GM12878 (cell line): ENCODE data around the gene RETREG3. TPM values are rescaled to one million over a fixed set of nuclear protein-coding genes. Genes with fewer than 3 reads are reported as not detected.

Experiments used
- BHLHE40 ChIP-seq, 2 experiments: fragments of 450-650 bp in 1 of 2; IDR thresholded peaks; 2 replicates each; pipeline ENCODE4 v1.6.1; 2011 to 2017; ENCODE audit warnings: low read depth in 2 of 2, borderline replicate concordance in 1 of 2, improper control_type of control experiment in 1 of 2, low read length in 1 of 2, mild to moderate bottlenecking in 1 of 2
- DPF2 ChIP-seq: fragments of 450-650 bp; IDR thresholded peaks from 2 replicates; pipeline ENCODE4 v1.6.1; 2017; ENCODE audit warnings: mild to moderate bottlenecking
- EED ChIP-seq: sonication (generic); IDR thresholded peaks from 2 replicates; pipeline ENCODE4 v1.6.1; 2016; ENCODE audit warnings: antibody characterized with exemption, low read depth
- ESRRA ChIP-seq: IDR thresholded peaks from 2 replicates; pipeline ENCODE4 v1.6.1; 2012; ENCODE audit warnings: mild to moderate bottlenecking, low read length, improper control_type of control experiment
- EZH2 ChIP-seq: IDR thresholded peaks from 2 replicates; pipeline ENCODE4 v1.6.1; 2012; ENCODE audit warnings: low read depth, mild to moderate bottlenecking, control low read depth, inconsistent platforms, low read length, borderline replicate concordance; ENCODE audit not compliant: control insufficient read depth
- FOS ChIP-seq: IDR thresholded peaks from 3 replicates; pipeline ENCODE4 v1.6.1; 2011; ENCODE audit warnings: borderline replicate concordance; ENCODE audit not compliant: insufficient read length; ENCODE audit errors: extremely low read depth
- GABPA ChIP-seq: IDR thresholded peaks from 2 replicates; pipeline ENCODE4 v1.6.1; 2014; ENCODE audit warnings: antibody characterized with exemption, low read depth, mild to moderate bottlenecking, inconsistent platforms
- HDAC6 ChIP-seq: fragments of 200-600 bp; sonication (generic); IDR thresholded peaks from one replicate; pipeline ENCODE4 v1.8.0; 2017; ENCODE audit warnings: antibody characterized with exemption; ENCODE audit not compliant: unreplicated experiment
- IKZF2 ChIP-seq, 2 experiments: fragments of 450-650 bp; IDR thresholded peaks; 2 replicates each; pipeline ENCODE4 v1.6.1; 2017; ENCODE audit warnings: mild to moderate bottlenecking in 2 of 2, moderate library complexity in 2 of 2
- LARP7 ChIP-seq: fragments of 450-650 bp; IDR thresholded peaks from 2 replicates; pipeline ENCODE4 v1.6.1; 2017; ENCODE audit warnings: mild to moderate bottlenecking
- MEF2A ChIP-seq: IDR thresholded peaks from 2 replicates; pipeline ENCODE4 v1.6.1; 2011; ENCODE audit warnings: low read depth, mild to moderate bottlenecking, low read length, moderate library complexity; ENCODE audit not compliant: insufficient read depth
- MXI1 ChIP-seq: fragments of 150-350 bp; IDR thresholded peaks from 2 replicates; pipeline ENCODE4 v1.6.1; 2011; ENCODE audit warnings: low read depth, mild to moderate bottlenecking, inconsistent platforms, low read length, improper control_type of control experiment
- NFXL1 ChIP-seq: fragments of 450-650 bp; IDR thresholded peaks from 2 replicates; pipeline ENCODE4 v1.6.1; 2017; ENCODE audit warnings: antibody characterized with exemption, mild to moderate bottlenecking, borderline replicate concordance
- NFYB ChIP-seq: IDR thresholded peaks from 2 replicates; pipeline ENCODE4 v1.6.1; 2011; ENCODE audit warnings: low read depth, mild to moderate bottlenecking, low read length, improper control_type of control experiment, moderate library complexity; ENCODE audit not compliant: insufficient read depth
- PAX8 ChIP-seq: fragments of 450-650 bp; IDR thresholded peaks from 2 replicates; pipeline ENCODE4 v1.6.1; 2017; ENCODE audit warnings: mild to moderate bottlenecking, moderate library complexity
- POLR2A ChIP-seq: IDR thresholded peaks from 2 replicates; pipeline ENCODE4 v1.6.1; 2011; ENCODE audit warnings: low read depth, mild to moderate bottlenecking, low read length
- POLR2AphosphoS2 ChIP-seq: IDR thresholded peaks from 2 replicates; pipeline ENCODE4 v1.6.1; 2011; ENCODE audit warnings: low read depth, mild to moderate bottlenecking, low read length, improper control_type of control experiment, moderate library complexity
- RAD51 ChIP-seq: fragments of 450-650 bp; IDR thresholded peaks from 2 replicates; pipeline ENCODE4 v1.6.1; 2016; ENCODE audit warnings: moderate library complexity, mild to moderate bottlenecking, inconsistent platforms
- SMARCA5 ChIP-seq: fragments of 450-650 bp; IDR thresholded peaks from 2 replicates; pipeline ENCODE4 v1.6.1; 2017; ENCODE audit warnings: mild to moderate bottlenecking
- SMC3 ChIP-seq: IDR thresholded peaks from 2 replicates; pipeline ENCODE4 v1.6.1; 2011; ENCODE audit warnings: low read length, improper control_type of control experiment, borderline replicate concordance
- SREBF2 ChIP-seq: IDR thresholded peaks from 2 replicates; pipeline ENCODE4 v1.6.1; 2012; ENCODE audit warnings: mild to moderate bottlenecking, low read length
- SUPT20H ChIP-seq: IDR thresholded peaks from 2 replicates; pipeline ENCODE4 v1.6.1; 2011; ENCODE audit warnings: low read depth, mild to moderate bottlenecking, low read length, moderate library complexity, borderline replicate concordance; ENCODE audit not compliant: control insufficient read depth
- TARDBP ChIP-seq: IDR thresholded peaks from 2 replicates; pipeline ENCODE4 v1.6.1; 2016; ENCODE audit warnings: borderline replicate concordance
- polyA plus RNA-seq, 11 experiments: library from polyadenylated mRNA; depleted of rRNA in 4 of 11; unstranded in 6 of 11; stranded (reverse) in 5 of 11; fragments of >200 nt; fragmentation: Nextera tagmentation in 4 of 11; fragmentation: Illumina TruSeq in 1 of 11; extraction: Ambion mirVana in 4 of 11; extraction: Trizol in 1 of 11; gene quantifications; 1 replicate in 1 of 11; 2 replicates in 10 of 11; pipeline versions ENCODE4 v1.2.1 to v1.2.3, GENCODE V29; 2011 to 2016; ENCODE audit warnings: inconsistent platforms in 2 of 11, missing spikeins in 2 of 11, low read depth in 1 of 11
- total RNA-seq, 4 experiments: library from RNA; depleted of rRNA in 3 of 4; stranded (reverse); fragments of >200 nt in 3 of 4; fragmentation: Illumina TruSeq in 1 of 4; extraction: Trizol in 1 of 4; gene quantifications; 2 replicates each; pipeline versions ENCODE4 v1.2.1 to v1.2.3, GENCODE V29; 2013 to 2021
- TF ChIP-seq, protein P1 (sequence below): IDR thresholded peaks from 2 replicates; pipeline ENCODE4 v1.6.1; 2012; ENCODE audit warnings: low read length, inconsistent platforms
- TF ChIP-seq, protein P2 (sequence below): IDR thresholded peaks from 2 replicates; pipeline ENCODE4 v1.6.1; 2012; ENCODE audit warnings: low read depth, low read length, improper control_type of control experiment
- TF ChIP-seq, protein P3 (sequence below): fragments of 450-650 bp; IDR thresholded peaks from 2 replicates; pipeline ENCODE4 v1.6.1; 2017; ENCODE audit warnings: mild to moderate bottlenecking, moderate library complexity

The RETREG3 gene
- total and polyA plus RNA-seq, 10 of the 15 experiments (the other 5 are each of a cell fraction or from before 2014, with no cell fraction given) = 7.0 to 50.6 (median 27.3) TPM

DNA sequence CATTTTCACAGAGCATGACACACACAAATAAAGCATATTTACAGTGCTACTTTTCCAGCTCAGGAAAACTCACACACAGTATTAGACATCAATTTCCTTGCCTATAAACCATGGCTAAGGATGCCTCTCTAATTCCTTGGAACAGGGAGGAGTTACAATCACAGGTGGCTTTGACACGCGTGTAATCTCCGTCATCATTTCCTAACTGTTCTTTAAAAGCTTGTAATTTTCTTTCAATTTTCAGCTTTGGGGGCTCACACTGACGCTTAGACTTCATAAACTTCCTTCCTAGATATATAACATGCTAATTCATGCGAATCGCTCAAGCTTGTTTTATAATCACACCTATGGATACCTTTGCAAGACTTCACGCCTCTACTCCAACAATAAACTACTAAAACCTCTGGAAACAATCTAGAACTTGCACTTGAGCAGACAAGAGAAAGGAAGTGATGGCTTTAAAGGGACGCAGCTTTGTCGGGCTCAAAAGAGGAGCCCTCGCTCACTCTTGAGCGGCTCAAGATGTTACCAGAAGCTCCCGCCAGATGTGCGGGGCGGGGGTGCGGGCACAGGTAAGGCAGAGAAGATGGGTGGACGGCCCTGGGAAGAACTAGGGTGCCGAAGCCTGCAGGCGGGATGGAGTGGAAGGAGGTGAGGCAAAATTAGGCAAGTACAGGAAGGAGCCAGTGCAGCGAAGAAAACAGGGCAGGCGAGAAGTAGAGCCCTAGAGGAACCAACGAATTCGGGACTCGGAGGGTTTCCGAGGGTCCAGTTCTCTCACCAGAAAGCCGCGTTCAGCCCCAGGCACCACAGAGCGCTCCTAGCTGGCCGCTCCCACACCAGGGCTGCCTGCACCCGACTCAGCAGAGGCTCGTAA, 631 bp downstream of the RETREG3 start (continued):
- no peak for TF ChIP-seq SMARCA5
- no peak for TF ChIP-seq BHLHE40 (IDR thresholded peaks at IDR 0.05; ENCODE audit: borderline replicate concordance in 1 of 2, low read depth in 2 of 2, low read length in 1 of 2)
- TF ChIP-seq SMC3 = no peak
- no peak for TF ChIP-seq RAD51
- TF ChIP-seq, protein P1, sequence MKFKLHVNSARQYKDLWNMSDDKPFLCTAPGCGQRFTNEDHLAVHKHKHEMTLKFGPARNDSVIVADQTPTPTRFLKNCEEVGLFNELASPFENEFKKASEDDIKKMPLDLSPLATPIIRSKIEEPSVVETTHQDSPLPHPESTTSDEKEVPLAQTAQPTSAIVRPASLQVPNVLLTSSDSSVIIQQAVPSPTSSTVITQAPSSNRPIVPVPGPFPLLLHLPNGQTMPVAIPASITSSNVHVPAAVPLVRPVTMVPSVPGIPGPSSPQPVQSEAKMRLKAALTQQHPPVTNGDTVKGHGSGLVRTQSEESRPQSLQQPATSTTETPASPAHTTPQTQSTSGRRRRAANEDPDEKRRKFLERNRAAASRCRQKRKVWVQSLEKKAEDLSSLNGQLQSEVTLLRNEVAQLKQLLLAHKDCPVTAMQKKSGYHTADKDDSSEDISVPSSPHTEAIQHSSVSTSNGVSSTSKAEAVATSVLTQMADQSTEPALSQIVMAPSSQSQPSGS = no peak
- TF ChIP-seq TARDBP = no peak
- TF ChIP-seq FOS = no peak
- TF ChIP-seq MXI1 = no peak
- TF ChIP-seq NFXL1 = no peak
- TF ChIP-seq LARP7 = no peak
- TF ChIP-seq MEF2A = no peak
- no peak for TF ChIP-seq HDAC6
- no peak for TF ChIP-seq SREBF2
- TF ChIP-seq DPF2 = no peak
- no peak for TF ChIP-seq SUPT20H
- no peak for TF ChIP-seq ESRRA
- TF ChIP-seq NFYB = no peak
- TF ChIP-seq, protein P2, sequence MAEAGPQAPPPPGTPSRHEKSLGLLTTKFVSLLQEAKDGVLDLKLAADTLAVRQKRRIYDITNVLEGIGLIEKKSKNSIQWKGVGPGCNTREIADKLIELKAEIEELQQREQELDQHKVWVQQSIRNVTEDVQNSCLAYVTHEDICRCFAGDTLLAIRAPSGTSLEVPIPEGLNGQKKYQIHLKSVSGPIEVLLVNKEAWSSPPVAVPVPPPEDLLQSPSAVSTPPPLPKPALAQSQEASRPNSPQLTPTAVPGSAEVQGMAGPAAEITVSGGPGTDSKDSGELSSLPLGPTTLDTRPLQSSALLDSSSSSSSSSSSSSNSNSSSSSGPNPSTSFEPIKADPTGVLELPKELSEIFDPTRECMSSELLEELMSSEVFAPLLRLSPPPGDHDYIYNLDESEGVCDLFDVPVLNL = no peak
- TF ChIP-seq PAX8 = no peak
- no peak for TF ChIP-seq GABPA
- TF ChIP-seq EZH2 = no peak
- TF ChIP-seq POLR2A = no peak
- no peak for TF ChIP-seq POLR2AphosphoS2
- 0 out of 2 replicates have a peak, but pooled peaks have one; percentile 17 for TF ChIP-seq EED
- TF ChIP-seq IKZF2 (IDR thresholded peaks at IDR 0.05) = 0 out of 4 replicates have a peak, but pooled peaks of 1 of the 2 experiments have one; percentile 24
- TF ChIP-seq, protein P3, sequence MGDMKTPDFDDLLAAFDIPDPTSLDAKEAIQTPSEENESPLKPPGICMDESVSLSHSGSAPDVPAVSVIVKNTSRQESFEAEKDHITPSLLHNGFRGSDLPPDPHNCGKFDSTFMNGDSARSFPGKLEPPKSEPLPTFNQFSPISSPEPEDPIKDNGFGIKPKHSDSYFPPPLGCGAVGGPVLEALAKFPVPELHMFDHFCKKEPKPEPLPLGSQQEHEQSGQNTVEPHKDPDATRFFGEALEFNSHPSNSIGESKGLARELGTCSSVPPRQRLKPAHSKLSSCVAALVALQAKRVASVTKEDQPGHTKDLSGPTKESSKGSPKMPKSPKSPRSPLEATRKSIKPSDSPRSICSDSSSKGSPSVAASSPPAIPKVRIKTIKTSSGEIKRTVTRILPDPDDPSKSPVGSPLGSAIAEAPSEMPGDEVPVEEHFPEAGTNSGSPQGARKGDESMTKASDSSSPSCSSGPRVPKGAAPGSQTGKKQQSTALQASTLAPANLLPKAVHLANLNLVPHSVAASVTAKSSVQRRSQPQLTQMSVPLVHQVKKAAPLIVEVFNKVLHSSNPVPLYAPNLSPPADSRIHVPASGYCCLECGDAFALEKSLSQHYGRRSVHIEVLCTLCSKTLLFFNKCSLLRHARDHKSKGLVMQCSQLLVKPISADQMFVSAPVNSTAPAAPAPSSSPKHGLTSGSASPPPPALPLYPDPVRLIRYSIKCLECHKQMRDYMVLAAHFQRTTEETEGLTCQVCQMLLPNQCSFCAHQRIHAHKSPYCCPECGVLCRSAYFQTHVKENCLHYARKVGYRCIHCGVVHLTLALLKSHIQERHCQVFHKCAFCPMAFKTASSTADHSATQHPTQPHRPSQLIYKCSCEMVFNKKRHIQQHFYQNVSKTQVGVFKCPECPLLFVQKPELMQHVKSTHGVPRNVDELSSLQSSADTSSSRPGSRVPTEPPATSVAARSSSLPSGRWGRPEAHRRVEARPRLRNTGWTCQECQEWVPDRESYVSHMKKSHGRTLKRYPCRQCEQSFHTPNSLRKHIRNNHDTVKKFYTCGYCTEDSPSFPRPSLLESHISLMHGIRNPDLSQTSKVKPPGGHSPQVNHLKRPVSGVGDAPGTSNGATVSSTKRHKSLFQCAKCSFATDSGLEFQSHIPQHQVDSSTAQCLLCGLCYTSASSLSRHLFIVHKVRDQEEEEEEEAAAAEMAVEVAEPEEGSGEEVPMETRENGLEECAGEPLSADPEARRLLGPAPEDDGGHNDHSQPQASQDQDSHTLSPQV = no peak
